ENCODE results near the gene NGEF.

Gene NGEF

DNA sequence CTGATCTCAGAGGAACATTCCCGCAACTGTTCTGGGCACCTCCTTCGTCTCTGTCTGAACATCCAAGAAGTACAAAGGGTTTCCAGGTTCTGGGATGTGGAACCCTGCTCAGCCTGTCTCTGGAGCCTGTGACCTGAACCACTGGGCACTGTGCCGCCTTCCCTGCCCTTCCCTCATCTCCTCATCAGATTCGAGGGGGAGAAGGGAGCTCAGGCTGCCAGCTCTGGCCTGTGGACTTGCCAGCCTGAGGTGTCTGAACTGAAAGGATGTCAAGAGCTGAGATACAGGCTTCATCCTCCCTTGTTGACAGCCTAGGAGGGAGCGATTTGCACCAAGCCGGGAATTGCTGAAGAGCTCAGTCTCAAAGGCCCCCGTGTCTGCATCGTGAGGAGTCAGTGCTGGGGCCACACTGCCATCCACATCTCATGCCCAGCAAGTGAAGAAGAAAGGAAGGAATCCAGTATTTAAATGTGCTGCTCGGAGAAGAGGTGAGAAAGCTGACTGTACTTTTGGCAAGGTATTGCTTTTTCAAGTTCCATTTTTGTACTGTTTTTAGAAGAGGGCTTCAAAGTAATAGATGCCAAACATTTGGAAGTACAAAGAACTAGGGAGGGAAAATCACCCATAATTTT lies 32.0 kb upstream of the NGEF start:
- DNase-seq (ENCODE audit: low spot score) (no peak), FAIRE-seq (no peak)

DNA sequence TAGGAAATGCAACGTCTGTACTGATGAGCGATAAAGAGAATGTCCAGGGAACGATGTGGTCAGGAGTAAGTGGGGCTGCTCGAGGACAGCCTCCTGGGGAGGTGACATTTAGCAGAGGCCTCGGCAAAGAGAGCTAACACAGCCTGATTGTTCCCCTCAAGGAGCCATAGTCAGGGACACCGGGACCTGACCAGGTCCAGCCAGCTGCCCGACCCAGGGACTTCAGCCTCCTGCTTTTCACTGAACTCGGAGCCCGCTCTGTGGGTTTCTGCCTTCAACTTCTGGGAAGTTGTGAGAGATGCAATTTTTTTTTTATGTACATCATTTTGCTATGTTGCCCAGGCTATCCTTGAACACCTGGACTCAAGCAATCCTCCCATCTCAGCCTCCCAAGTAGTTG lies 29.5 kb upstream of the NGEF start:
- DNase-seq (ENCODE audit: low spot score): no peak
- FAIRE-seq: no peak

DNA sequence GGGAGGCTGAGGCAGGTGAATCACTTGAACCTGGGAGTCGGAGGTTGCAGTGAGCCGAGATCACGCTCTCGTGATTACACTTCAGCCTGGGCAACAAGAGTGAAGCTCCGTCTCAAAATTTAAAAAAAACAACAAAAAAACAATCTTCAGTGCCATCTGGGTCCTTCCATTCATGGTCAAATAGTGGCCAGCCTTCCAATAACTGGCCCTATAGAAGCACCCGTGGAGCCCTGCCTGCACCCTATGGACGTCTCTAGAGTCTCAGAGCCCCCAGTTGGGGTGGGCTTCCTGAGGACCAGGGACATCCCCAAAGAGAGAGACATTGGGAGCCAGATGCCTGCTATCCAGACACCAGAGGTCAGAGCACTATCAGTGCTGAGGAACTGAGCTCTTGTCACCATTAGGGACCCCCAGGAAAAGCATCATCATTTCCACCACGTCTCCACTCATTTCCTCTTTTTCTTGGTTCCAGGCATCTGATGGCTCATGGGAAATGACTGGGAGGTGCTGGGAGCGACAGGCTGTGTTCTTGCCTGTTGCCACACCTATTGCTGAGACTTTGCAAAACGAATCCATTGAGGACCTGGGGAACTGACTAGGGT lies 28.8 kb upstream of the NGEF start:
- DNase-seq (ENCODE audit: low spot score) (no peak), FAIRE-seq (no peak)

DNA sequence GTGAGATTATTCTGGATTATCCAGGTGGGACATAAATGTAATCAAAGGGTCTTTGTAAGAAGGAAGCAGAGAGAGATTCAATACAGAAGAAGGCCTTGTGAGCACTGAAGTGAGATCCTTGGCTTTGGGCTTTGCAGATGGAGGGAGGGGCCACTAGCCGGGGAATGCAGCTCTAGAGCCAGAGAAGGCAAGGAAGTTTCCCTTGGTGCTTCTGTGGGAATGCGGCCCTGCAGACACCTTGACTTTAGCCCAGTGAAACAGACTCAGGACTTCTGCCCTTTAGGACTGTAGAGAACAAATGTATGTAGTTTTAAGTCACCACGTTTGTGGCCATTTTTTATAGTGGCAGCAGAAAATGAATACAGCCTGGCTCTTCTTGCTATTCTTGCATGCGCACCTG lies 27.5 kb upstream of the NGEF start:
- no peak for DNase-seq (ENCODE audit: low spot score)

DNA sequence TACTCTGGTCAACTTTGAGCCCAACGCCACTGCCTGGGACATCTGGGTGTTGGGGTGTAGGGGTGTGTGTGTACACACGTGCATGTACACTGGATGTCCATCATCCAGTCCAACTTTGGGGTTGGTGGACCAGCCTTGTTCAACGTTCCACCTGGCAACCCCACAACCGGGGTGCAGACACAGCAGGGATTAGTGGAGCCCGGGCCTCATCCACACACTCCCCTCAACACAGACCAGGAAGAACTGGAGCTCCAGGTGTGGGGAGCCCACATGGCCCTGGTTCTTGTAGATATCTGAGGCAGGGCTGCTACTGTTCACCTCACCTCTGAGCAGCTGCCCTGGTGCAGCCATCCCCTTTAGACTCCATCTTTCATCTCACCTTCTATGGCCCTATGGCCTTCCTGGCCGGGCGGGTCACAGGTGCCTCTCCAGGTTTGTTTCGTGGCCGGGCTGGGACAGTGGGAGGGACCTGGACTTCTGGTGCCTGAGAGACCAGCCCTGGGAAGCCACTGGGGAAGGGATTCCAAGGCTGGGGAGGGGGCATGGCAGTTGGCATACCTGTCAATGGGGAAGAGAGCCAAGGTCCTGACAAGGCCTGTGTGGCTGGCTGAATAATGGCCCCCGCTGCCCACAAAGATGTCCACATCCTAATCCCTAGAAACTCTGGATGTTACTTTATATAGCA lies 26.9 kb upstream of the NGEF start:
- FAIRE-seq: no peak
- no peak for DNase-seq (ENCODE audit: low spot score)

More for the DNA sequence above, 27.5 kb upstream of the NGEF start:
- FAIRE-seq: no peak

DNA sequence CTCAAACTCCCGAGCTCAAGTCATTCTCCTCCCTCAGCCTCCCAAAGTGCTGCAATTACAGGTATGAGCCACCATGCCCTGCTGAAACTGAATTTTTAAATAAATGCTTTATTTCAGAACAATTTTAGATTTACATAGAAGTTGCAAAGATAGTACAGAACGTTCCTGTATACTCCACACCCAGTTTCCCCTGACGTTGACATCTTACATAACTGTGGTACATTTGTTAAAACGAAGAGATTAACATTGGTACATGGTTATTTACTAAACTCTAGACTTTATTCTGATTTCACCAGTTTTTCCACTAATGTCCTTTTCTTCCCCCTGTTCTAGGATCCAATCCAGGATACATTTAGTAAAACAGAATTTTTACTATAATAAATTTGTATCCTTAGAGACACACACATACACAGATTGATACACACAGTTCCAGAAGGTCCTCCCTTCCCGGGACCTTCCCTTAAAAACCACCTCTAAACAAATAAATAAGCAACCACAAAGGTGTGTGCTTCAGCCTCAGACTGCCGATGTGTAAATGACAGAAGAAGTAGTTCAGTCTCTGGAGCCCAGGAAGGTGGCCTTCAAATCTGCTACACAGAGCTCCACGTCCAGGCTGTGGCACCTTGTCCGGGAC lies 26.3 kb upstream of the NGEF start:
- FAIRE-seq (no peak), DNase-seq (ENCODE audit: low spot score) (no peak)

DNA sequence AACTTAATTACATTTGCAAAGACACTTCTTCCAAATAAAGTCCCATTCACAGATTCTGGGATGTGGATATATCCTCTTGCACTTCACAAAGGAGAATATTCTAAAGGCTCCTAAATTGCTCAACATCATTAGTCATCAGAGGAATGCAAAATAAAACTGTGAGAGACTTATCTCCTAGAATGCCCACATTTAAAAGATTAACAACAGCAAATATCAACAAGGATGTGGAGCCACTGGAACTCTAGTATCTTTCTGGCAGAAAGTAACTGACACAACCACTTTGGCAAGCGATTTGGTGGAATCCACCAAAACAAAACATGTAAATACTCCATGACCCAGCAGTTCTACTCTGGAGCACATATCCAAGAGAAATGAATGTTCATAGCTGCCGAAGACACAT lies 24.0 kb upstream of the NGEF start:
- FAIRE-seq (no peak), DNase-seq (ENCODE audit: low spot score) (no peak)

DNA sequence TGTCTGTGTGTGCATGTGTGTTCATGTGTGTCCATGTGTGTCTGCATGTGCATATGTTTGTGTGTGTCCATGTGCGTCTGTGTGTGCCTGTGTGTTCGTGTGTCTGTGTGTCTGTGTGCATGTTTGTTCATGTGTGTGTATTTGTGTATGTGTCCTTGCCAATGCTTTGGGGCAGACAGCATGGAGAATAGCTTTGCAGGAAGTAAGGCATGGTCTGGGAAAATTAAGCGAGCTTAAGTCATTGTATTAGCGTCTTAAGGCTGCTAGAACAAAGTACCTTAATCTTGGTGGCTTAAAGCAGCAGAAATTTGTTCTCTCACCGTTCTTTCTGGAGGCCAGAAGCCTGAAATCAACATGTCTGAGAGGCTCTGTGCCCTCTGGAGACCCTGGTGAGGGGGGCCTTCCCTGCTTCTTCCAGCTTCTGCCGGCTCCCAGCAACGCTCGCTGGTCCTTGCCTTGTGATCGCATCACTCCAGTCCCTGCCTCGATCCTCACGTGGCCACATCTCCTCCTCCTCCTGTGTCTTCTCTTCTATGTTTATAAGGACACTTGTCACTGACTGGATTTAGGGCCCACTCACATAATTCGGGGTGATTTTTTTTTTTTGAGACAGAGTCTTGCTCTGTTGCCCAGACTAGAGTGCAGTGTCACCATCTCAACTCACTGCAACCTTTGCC lies 23.2 kb upstream of the NGEF start:
- FAIRE-seq: no peak
- no peak for DNase-seq (ENCODE audit: low spot score)

DNA sequence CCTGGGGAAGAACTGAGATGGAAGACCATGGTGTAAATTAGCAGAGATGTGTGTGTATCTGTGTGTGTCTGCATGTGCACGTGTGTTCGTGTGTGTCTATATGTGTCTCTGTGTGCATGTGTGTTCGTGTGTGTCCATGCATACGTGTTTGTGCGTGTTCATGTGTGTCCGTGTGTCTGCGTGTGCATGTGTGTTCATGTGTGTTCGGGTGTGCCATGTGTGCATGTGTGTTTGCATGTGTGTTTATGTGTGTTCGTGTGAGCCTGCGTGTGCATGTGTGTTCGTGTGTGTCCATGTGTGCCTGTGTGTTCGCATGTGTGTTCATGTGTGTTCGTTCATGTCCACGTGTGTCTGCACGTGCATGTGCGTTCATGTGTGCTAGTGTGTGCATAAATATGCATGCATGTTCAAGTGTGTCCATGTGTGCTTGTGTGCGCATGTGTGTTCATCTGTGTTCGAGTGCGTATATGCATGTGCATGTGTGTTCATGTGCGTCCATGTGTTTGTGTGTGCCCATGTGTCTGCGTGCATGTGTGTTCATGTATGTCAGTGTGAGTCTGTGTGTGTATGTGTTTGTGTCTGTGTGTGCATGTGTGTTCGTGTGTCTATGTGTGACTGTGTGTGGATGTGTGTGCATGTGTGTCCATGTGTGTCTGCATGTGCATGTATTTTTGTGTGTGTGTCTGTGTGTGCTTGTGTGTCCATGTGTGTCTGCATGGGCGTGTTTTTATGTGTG lies 22.5 kb upstream of the NGEF start:
- DNase-seq (ENCODE audit: low spot score) (no peak), FAIRE-seq (peak; percentile 99)

DNA sequence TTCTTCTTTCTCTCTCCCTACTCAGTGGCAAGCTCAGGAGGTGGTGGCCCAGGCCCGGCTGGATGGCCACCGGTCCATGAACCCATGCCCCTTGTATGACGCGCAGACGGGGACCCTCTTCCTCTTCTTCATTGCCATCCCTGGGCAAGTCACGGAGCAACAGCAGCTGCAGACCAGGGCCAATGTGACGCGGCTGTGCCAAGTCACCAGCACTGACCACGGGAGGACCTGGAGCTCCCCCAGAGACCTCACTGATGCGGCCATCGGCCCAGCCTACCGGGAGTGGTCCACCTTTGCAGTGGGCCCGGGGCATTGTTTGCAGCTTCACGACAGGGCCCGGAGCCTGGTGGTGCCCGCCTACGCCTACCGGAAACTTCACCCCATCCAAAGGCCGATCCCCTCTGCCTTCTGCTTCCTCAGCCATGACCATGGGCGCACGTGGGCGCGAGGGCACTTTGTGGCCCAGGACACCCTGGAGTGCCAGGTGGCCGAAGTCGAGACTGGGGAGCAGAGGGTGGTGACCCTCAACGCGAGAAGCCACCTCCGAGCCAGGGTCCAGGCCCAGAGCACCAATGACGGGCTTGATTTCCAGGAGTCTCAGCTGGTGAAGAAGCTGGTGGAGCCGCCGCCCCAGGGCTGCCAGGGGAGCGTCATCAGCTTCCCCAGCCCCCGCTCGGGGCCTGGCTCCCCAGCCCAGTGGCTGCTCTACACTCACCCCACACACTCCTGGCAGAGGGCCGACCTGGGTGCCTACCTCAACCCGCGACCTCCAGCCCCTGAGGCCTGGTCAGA lies 21.2 kb upstream of the NGEF start:
- DNase-seq (ENCODE audit: low spot score) (no peak), FAIRE-seq (no peak)

DNA sequence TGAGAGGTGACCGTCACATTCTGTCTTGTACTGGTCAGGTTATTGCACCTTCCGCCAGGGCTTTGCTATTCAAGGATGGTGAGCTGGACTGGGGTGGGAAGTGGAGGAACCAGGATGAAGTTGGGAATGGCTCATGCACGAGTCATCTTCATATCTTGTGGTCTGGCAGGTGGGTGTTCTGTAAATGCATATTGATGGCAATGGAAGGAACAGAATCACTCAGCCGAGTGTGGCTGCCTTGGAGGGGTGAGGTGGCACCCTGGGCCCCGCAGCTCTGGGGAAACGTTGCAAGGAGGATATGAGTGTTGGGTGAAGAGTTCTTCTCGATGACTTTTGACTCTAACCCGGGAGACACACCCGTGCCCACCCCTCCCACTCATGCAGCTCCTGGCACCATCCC lies 20.6 kb upstream of the NGEF start:
- DNase-seq (ENCODE audit: low spot score) (no peak), FAIRE-seq (no peak)

DNA sequence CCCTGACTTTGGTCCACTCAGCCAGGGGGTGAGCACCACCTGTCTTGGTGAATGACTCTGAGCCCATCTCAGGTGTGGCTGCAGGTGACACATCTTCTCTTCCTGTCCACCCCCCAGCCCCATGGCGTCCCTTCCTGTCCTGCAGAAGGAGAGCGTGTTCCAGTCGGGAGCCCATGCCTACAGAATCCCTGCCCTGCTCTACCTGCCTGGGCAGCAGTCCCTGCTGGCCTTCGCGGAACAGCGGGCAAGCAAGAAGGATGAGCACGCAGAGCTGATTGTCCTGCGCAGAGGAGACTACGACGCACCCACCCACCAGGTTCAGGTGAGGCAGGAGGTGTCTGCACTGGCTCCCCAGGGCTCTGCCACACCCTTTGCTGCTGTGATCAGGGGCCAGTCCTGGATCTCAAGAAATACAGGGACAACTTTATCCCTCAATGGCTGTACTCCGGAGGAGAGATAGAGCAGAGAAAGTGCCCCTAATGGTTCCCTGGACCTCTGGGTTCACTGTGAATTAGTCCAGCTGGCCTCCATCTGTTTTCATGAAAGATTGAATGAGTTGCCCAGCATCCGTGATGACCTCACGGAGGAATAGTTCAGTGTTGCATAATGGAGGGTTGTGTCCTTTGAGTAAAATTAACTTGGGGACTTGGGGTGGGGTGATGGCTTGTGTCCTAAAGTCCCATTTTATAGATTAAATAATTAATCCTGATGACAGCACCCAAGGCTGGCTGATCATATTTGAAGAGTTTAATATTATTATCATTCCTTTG lies 19.7 kb upstream of the NGEF start, which contains the start of gene NEU2:
TSS of gene NEU2 (plus strand) at position 122 of the 770 bp plus-strand sequence. CDS start at position 122, 0 bp downstream.
- FAIRE-seq (no peak), DNase-seq (ENCODE audit: low spot score) (no peak)

DNA sequence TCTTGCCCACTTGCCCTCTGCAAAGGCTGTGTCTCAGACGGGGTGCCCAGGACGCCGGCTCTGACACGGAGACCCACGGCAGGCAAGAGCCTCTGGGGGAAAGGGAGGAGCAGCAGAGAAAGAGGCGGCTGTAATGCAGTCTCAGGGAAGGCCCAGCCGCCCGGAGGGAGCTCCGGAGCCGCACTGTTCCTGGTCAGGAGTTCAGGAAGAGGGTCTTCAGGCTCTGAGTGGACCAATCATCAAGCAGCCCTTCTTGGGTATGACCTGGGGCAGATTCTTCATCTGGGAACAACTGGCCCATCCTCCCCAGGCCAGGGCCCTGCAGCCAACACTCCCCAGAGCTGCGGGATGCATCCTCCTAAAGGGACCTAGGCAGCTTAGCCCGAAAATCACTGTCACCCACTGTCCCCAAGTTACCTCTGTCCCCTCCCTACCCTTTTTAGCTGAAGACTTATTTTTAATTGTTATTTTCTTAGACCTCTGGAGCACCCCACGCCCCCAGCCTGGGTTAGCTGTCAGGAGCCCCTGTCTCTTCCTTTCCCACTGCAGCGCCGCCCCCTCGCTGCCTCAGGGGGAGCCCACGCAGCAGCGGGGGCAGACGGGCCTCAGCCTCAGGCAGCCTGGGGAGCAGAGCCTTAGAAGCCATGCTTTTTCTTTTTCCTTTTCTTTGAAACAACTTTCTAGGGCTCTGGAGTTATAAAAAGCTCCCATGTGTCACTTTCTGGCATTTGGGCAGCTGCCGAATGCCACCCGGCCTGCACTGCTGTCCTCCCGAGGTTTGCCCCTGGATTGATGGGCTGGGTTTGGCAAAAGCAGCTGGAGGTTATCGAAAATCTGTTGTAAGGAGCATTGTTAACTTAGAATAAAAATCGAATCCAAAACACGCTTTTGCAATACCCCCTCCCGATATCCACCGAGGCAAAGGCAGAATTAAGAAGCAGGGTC lies 18.8 kb upstream of the NGEF start:
- DNase-seq (ENCODE audit: low spot score) (no peak), FAIRE-seq (no peak)

DNA sequence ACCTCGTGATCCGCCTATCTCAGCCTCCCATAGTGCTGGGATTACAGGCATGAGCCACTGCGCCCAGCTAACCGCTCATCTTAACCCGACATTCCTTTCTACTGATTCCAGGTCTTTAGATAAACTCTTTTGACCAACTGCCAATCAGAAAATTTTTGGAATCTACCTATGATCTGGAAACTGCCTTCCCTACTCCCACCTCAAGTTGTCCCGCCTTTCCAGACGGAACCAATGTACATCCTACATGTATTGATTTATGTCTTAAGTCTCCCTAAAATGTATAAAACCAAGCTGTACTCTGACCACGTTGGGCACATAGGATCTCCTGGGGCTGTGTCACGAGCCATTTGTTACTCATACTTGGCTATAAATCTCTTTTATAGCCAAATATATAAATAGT lies 16.3 kb upstream of the NGEF start:
- DNase-seq (ENCODE audit: low spot score) (no peak), FAIRE-seq (no peak)

DNA sequence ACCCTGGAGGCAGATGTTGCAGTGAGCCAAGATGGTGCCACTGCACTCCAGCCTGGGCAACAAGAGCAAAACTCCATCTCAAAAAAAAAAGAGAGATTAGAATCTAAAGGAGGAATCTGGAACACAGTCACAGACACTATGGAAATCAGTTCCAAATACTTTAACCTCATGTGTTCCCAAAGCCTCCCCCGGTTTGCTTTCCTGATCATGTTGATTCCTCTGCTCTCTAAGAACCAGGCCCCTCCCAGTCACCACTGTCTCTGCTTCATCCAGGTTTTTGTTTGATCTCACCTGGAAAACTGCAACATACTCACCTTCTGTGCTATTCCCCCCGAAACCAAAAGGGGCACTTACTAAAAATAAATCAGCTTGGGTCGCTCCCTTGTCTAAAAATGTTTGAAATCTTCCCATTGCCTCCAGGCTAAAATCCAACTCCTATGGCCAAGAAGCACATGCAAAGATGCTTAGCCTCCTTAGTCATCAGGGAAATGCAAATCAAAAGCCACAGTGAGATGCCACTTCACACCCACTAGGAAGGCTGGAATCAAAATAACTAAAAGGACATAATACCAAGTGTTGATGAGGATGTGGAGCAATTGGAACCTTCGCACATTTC lies 13.2 kb upstream of the NGEF start:
- DNase-seq (ENCODE audit: low spot score) (no peak), FAIRE-seq (no peak)

DNA sequence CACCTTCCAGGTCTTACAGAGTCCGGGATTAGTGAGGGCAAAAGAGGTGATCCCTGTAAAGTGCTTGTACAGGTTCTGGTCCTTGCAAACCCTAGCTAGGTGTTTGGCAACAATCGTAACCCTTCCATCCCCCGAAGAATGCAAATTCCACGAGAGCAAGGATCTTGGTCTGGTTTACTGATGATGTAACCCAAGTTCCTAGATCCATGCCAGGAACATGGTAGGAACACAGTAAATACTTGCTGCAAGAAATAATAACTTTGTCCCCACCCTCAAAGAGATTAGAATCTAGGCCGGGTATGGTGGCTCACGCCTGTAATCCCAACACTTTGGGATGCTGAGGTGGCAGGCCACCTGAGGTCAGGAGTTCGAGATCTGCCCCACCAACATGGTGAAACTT lies 12.7 kb upstream of the NGEF start:
- DNase-seq (ENCODE audit: low spot score): no peak
- FAIRE-seq: no peak

DNA sequence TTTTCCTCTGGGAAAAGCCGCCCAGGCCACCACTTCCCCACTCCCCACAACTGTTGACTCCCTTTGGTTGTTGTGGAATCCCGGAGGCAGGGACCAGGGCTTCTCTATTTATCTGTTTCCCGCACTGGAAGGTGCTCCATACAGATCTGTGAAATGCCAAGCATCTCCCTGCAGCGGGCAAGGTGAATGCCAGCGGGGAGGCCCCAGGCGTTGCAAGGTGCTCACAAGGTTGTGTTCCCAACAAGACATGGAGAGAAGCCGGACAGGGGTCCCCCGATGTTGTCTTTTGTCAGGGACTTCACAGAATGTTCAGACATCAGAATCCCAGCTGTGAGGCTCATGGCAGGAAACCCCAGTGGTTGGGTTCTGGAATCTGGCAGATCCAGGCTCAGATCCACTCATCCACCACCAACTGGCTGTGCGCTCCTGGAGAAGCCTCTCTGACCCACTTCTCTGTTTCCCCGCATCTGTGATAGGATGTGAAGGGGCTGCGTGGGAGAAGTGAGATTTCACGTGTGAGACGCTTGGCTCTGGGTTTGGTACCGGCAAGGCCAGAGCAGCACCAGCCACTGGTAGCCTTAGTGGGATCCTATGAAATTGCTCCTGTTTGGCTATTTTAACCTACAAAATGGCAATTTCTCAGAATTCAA lies 10.8 kb upstream of the NGEF start:
- DNase-seq (ENCODE audit: low spot score): no peak
- FAIRE-seq: no peak

Measured in urothelium cell line (cell line).